Adrenal gland (tissue), 12 donors: ENCODE results near the gene SGSM1. TPM values are rescaled to one million over a fixed set of nuclear protein-coding genes. Genes with fewer than 3 reads are reported as not detected.

Source experiments
- DNase-seq, 7 donors: peaks; one replicate each; pipeline ENCODE4 v3.0.0-alpha.2; 2019 to 2020
- H3K27ac ChIP-seq, 5 donors: fragments of 200-600 bp; sonication (generic) in 4 of 5; 1 replicate in 3 of 5; 2 replicates in 2 of 5; pipeline versions ENCODE4 v1.5.1 to v1.8.0; 2016 to 2020; ENCODE audit warnings: mild to moderate bottlenecking in 1 of 5
- H3K27me3 ChIP-seq: fragments of 200-600 bp; 2 replicates; pipeline ENCODE4 v1.8.0; 2021
- H3K36me3 ChIP-seq, 2 donors: fragments of 200-600 bp; replicated peaks in 1 of 2; 1 replicate in 1 of 2; 2 replicates in 1 of 2; pipeline versions ENCODE4 v1.5.1 to v1.8.0; 2018 to 2022
- H3K4me1 ChIP-seq, 2 donors: fragments of 200-600 bp; replicated peaks in 1 of 2; 1 replicate in 1 of 2; 2 replicates in 1 of 2; pipeline versions ENCODE4 v1.5.1 to v1.8.0; 2018 to 2021
- H3K4me3 ChIP-seq, 4 donors: fragments of 200-600 bp; sonication (generic) in 3 of 4; one replicate each; pipeline ENCODE4 v1.5.1; 2016 to 2018
- H3K9me3 ChIP-seq, 3 donors: fragments of 200-600 bp; sonication (generic) in 1 of 3; replicated peaks in 1 of 3; 1 replicate in 2 of 3; 2 replicates in 1 of 3; pipeline versions ENCODE4 v1.5.1 to v1.8.0; 2016 to 2021
- POLR2A ChIP-seq, 2 donors: fragments of 450-650 bp; IDR thresholded peaks; one replicate each; pipeline ENCODE4 v1.6.1; 2017; ENCODE audit warnings: antibody characterized with exemption in 2 of 2, mild to moderate bottlenecking in 2 of 2, moderate library complexity in 1 of 2
- WGBS, 4 donors: extraction: QIAGEN DNeasy Blood & Tissue Kit in 2 of 4; methylation state at CpG; one replicate each; pipeline versions ENCODE4 v1.1.5 to v1.1.7; 2013 to 2017; 5-methylcytosine and 5-hydroxymethylcytosine counted together
- intact Hi-C, 2 donors: fragments of 100-400 bp; cut with DNase I; formaldehyde crosslinking; loops; one replicate each; pipeline versions ENCODE4 v1.14.1 to v1.15.0; 2022 to 2023
- polyA plus RNA-seq, 3 donors: library from polyadenylated mRNA; stranded (reverse); fragments of 200-250 nt in 2 of 3; fragments of 350-450 nt in 1 of 3; fragmentation: Illumina TruSeq in 1 of 3; extraction: RNeasy Lipid Tissue Mini Kit (QIAGEN cat#74804) in 1 of 3; gene quantifications; one replicate each; pipeline ENCODE4 v1.2.3, GENCODE V29; 2013 to 2014
- total RNA-seq, 9 donors: library from RNA; depleted of rRNA in 4 of 9; stranded (reverse); fragments of >200 nt in 4 of 9; fragments of 120-200 nt in 1 of 9; fragmentation: NEBNext Ultra II Directional in 1 of 9; extraction: Animal tissue kit (Norgen Biotek cat#: 25700) in 1 of 9; gene quantifications; one replicate each; pipeline versions ENCODE4 v1.1.0 to v1.2.4, GENCODE V29; 2013 to 2023
- TF ChIP-seq, protein P1 (sequence below), 6 experiments: fragments of 450-650 bp in 4 of 6; fragments of 200-600 bp in 2 of 6; sonication (generic) in 1 of 6; IDR thresholded peaks; 1 replicate in 5 of 6; 2 replicates in 1 of 6; pipeline versions ENCODE4 v1.5.1 to v1.8.0; 2016 to 2021; ENCODE audit warnings: antibody characterized with exemption in 6 of 6, mild to moderate bottlenecking in 2 of 6, moderate library complexity in 1 of 6
- donor health status: healthy with polysubstance abuse.
- donor health status: Bipolar disorder and iron deficiency.
- donor health status: DM: yes; HTN: yes; CAD: no.
- donor health status: DM: no; HTN: no; CAD: no.
- donor health status: DM: no; HTN: no; CAD: no.
- donor health status: DM: yes; HTN: yes; CAD: no.

Gene SGSM1
- total and polyA plus RNA-seq, 12 donors, result 1.9 to 6.8 (median 3.3) TPM

- Histone ChIP-seq H3K9me3 (no peaks in the 10 kb centered on the region), H3K4me3 (no peak overlapping the region), H3K27me3 (no peaks in the 10 kb centered on the region), H3K4me1 (no peaks in the 10 kb centered on the region), H3K27ac (no peak overlapping the region), H3K36me3 (no peaks in the 10 kb centered on the region)
- WGBS, 4 donors, result 73 to 78% (median 76%) methylated on average over 12 of the region's 12 CpGs
- intact Hi-C loops, result no loop called here
- TF ChIP-seq, protein P1, sequence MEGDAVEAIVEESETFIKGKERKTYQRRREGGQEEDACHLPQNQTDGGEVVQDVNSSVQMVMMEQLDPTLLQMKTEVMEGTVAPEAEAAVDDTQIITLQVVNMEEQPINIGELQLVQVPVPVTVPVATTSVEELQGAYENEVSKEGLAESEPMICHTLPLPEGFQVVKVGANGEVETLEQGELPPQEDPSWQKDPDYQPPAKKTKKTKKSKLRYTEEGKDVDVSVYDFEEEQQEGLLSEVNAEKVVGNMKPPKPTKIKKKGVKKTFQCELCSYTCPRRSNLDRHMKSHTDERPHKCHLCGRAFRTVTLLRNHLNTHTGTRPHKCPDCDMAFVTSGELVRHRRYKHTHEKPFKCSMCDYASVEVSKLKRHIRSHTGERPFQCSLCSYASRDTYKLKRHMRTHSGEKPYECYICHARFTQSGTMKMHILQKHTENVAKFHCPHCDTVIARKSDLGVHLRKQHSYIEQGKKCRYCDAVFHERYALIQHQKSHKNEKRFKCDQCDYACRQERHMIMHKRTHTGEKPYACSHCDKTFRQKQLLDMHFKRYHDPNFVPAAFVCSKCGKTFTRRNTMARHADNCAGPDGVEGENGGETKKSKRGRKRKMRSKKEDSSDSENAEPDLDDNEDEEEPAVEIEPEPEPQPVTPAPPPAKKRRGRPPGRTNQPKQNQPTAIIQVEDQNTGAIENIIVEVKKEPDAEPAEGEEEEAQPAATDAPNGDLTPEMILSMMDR (IDR thresholded peaks at IDR 0.05), result no peak
- no peak for TF ChIP-seq POLR2A (IDR thresholded peaks at IDR 0.05)
- DNase-seq, result no peak
Measured at GRCh38 chr22:24947881-24948280, 141.9 kb downstream of the SGSM1 start.

GRCh38 chr22:24948356-24949202, 142.6 kb downstream of the SGSM1 start:
- Histone ChIP-seq H3K4me1 (peaks cover 0 to 3% of the 10 kb centered on the region in 2 donors), H3K27me3 (no peaks in the 10 kb centered on the region), H3K4me3 (no peak overlapping the region), H3K36me3 (no peaks in the 10 kb centered on the region), H3K9me3 (no peaks in the 10 kb centered on the region), H3K27ac (no peak overlapping the region)
- intact Hi-C loops, result no loop called here
- 86 to 88% (median 87%) methylated on average over 13 of the region's 13 CpGs for WGBS, 4 donors
- no peak for DNase-seq
- TF ChIP-seq POLR2A (IDR thresholded peaks at IDR 0.05), result no peak
- TF ChIP-seq, protein P1 (IDR thresholded peaks at IDR 0.05), result no peak

- Histone ChIP-seq H3K9me3 (no peaks in the 10 kb centered on the region), H3K27me3 (no peaks in the 10 kb centered on the region), H3K36me3 (no peaks in the 10 kb centered on the region), H3K4me3 (no peak overlapping the region), H3K4me1 (peaks cover 16 to 21% of the 10 kb centered on the region in 2 donors), H3K27ac (no peak overlapping the region)
- DNase-seq, result no peak
- 30 to 45% (median 31%) methylated on average over 7 of the region's 7 CpGs for WGBS, 4 donors
- TF ChIP-seq, protein P1 (IDR thresholded peaks at IDR 0.05), result no peak
- no peak for TF ChIP-seq POLR2A (IDR thresholded peaks at IDR 0.05)
- intact Hi-C loops, result loop anchor here in 1 of 2 donors (5.0 kb wide), 2 partner anchors 77 to 97 kb away; no protein-coding TSS in a partner anchor
Measured at GRCh38 chr22:24950272-24950902, 144.4 kb downstream of the SGSM1 start.
